Sigmoid colon (tissue), 7 donors: ENCODE results near the gene SET. TPM values are rescaled to one million over a fixed set of nuclear protein-coding genes. Genes with fewer than 3 reads are reported as not detected.

Experiments used
- DNase-seq: peaks from one replicate; pipeline ENCODE4 v3.0.0-alpha.2; 2019
- H3K27ac ChIP-seq, 4 donors: fragments of 200-600 bp; sonication (generic); one replicate each; pipeline ENCODE4 v1.5.1; 2016 to 2019; ENCODE audit warnings: mild to moderate bottlenecking in 1 of 4
- H3K27me3 ChIP-seq, 3 donors: fragments of 200-600 bp; sonication (generic); one replicate each; pipeline ENCODE4 v1.5.1; 2019; ENCODE audit warnings: mild to moderate bottlenecking in 1 of 3
- H3K36me3 ChIP-seq, 4 donors: fragments of 200-600 bp; sonication (generic); one replicate each; pipeline ENCODE4 v1.5.1; 2016 to 2019
- H3K4me1 ChIP-seq, 4 donors: fragments of 200-600 bp; sonication (generic); one replicate each; pipeline ENCODE4 v1.5.1; 2017 to 2019
- H3K4me3 ChIP-seq, 4 donors: fragments of 200-600 bp; sonication (generic); one replicate each; pipeline ENCODE4 v1.5.1; 2017 to 2019; ENCODE audit warnings: mild to moderate bottlenecking in 2 of 4, moderate library complexity in 1 of 4
- H3K9me3 ChIP-seq, 4 donors: fragments of 200-600 bp in 3 of 4; sonication (generic) in 3 of 4; one replicate each; pipeline versions ENCODE4 v1.5.1 to v1.6.1; 2013 to 2019
- CTCF ChIP-seq, 4 experiments: fragments of 450-650 bp in 3 of 4; fragments of 200-600 bp in 1 of 4; IDR thresholded peaks; one replicate each; pipeline ENCODE4 v1.5.1; 2016 to 2019; ENCODE audit warnings: antibody characterized with exemption in 4 of 4, mild to moderate bottlenecking in 3 of 4, moderate library complexity in 2 of 4
- EP300 ChIP-seq, 4 donors: sonication (generic); formaldehyde crosslinking; IDR thresholded peaks; one replicate each; pipeline ENCODE4 v1.6.1; 2017; ENCODE audit warnings: antibody characterized with exemption in 4 of 4
- POLR2A ChIP-seq, 2 donors: fragments of 450-650 bp; IDR thresholded peaks; one replicate each; pipeline ENCODE4 v1.6.1; 2016; ENCODE audit warnings: antibody characterized with exemption in 2 of 2, mild to moderate bottlenecking in 2 of 2, moderate library complexity in 2 of 2
- POLR2AphosphoS5 ChIP-seq, 4 donors: sonication (generic); formaldehyde crosslinking; IDR thresholded peaks; one replicate each; pipeline ENCODE4 v1.6.1; 2017; ENCODE audit warnings: antibody characterized with exemption in 4 of 4
- WGBS, 2 donors: extraction: QIAGEN DNeasy Blood & Tissue Kit; methylation state at CpG; one replicate each; pipeline ENCODE4 v1.1.7; 2013; 5-methylcytosine and 5-hydroxymethylcytosine counted together
- intact Hi-C: fragments of 100-400 bp; cut with DNase I; formaldehyde crosslinking; loops from one replicate; pipeline ENCODE4 v1.15.1; 2023
- polyA plus RNA-seq, 3 donors: library from polyadenylated mRNA; stranded (reverse); fragments of 200-250 nt; gene quantifications; one replicate each; pipeline ENCODE4 v1.2.3, GENCODE V29; 2013
- total RNA-seq, 4 donors: library from RNA; depleted of rRNA; stranded (reverse); fragments of >200 nt; gene quantifications; one replicate each; pipeline ENCODE4 v1.1.0, GENCODE V29; 2016
- donor health status: healthy with polysubstance abuse.
- donor health status: Bipolar disorder and iron deficiency.
- donor health status: healthy.

The SET gene
- total and polyA plus RNA-seq, 7 donors, result 77.2 to 195 (median 182) TPM

- H3K36me3 ChIP-seq, result peaks cover 0 to 6% (median 0%) of the 10 kb centered on the region in 4 donors
- H3K27me3 ChIP-seq, result no peaks in the 10 kb centered on the region
- peaks cover 0 to 16% (median 10%) of the 10 kb centered on the region in 4 donors for H3K4me1 ChIP-seq
- no peaks in the 10 kb centered on the region for H3K9me3 ChIP-seq
- TF ChIP-seq EP300 (IDR thresholded peaks at IDR 0.05) (no peak), POLR2A (IDR thresholded peaks at IDR 0.05) (no peak), CTCF (IDR thresholded peaks at IDR 0.05) (no peak), POLR2AphosphoS5 (IDR thresholded peaks at IDR 0.05) (no peak)
- 16 to 29% methylated on average over 10 of the region's 10 CpGs for WGBS, 2 donors
- H3K27ac ChIP-seq, result peak overlapping the region; percentile 77 to 86 (median 82)
- H3K4me3 ChIP-seq, result peak overlapping the region; percentile 40 to 74 (median 64)
- DNase-seq, result peak; percentile 89
- intact Hi-C loops, result loop anchor here (2.0 kb wide), 1 partner anchor 46 kb away; the partner anchor contains the start of gene ZER1
Measured at GRCh38 chr9:128724744-128725211, 35.8 kb downstream of the SET start.

- WGBS, 2 donors, result 78 to 87% methylated on average over 5 of the region's 5 CpGs
- intact Hi-C loops, result no loop called here
- TF ChIP-seq POLR2AphosphoS5 (IDR thresholded peaks at IDR 0.05), result no peak
- no peak for TF ChIP-seq EP300 (IDR thresholded peaks at IDR 0.05)
- no peak for TF ChIP-seq POLR2A (IDR thresholded peaks at IDR 0.05)
- no peak for TF ChIP-seq CTCF (IDR thresholded peaks at IDR 0.05)
- Histone ChIP-seq H3K4me1 (peaks cover 0 to 16% (median 10%) of the 10 kb centered on the region in 4 donors), H3K9me3 (no peaks in the 10 kb centered on the region), H3K36me3 (peaks cover 0 to 34% (median 4%) of the 10 kb centered on the region in 4 donors), H3K4me3 (no peak overlapping the region), H3K27me3 (no peaks in the 10 kb centered on the region), H3K27ac (no peak overlapping the region)
- no peak for DNase-seq
Measured at GRCh38 chr9:128727640-128728248, 38.7 kb downstream of the SET start.

GRCh38 chr9:128728298-128728697, 39.3 kb downstream of the SET start:
- H3K4me1 ChIP-seq, result peaks cover 0 to 13% (median 8%) of the 10 kb centered on the region in 4 donors
- no peak for DNase-seq
- no peaks in the 10 kb centered on the region for H3K27me3 ChIP-seq
- intact Hi-C loops, result no loop called here
- WGBS, 2 donors, result 82 to 83% methylated on average over 7 of the region's 7 CpGs
- H3K4me3 ChIP-seq, result no peak overlapping the region
- TF ChIP-seq EP300 (IDR thresholded peaks at IDR 0.05) (no peak), POLR2AphosphoS5 (IDR thresholded peaks at IDR 0.05) (no peak), CTCF (IDR thresholded peaks at IDR 0.05) (no peak), POLR2A (IDR thresholded peaks at IDR 0.05) (no peak)
- no peaks in the 10 kb centered on the region for H3K9me3 ChIP-seq
- peaks cover 0 to 38% (median 6%) of the 10 kb centered on the region in 4 donors for H3K36me3 ChIP-seq
- no peak overlapping the region for H3K27ac ChIP-seq

GRCh38 chr9:128729302-128729701, 40.3 kb downstream of the SET start:
- peaks cover 0 to 40% (median 7%) of the 10 kb centered on the region in 4 donors for H3K36me3 ChIP-seq
- DNase-seq, result no peak
- no peak overlapping the region for H3K27ac ChIP-seq
- no peaks in the 10 kb centered on the region for H3K27me3 ChIP-seq
- TF ChIP-seq POLR2AphosphoS5 (IDR thresholded peaks at IDR 0.05), result no peak
- TF ChIP-seq POLR2A (IDR thresholded peaks at IDR 0.05), result no peak
- no peak for TF ChIP-seq EP300 (IDR thresholded peaks at IDR 0.05)
- TF ChIP-seq CTCF (IDR thresholded peaks at IDR 0.05), result no peak
- WGBS, 2 donors, result 87% methylated on average over 5 of the region's 5 CpGs
- peaks cover 0 to 7% (median 6%) of the 10 kb centered on the region in 4 donors for H3K4me1 ChIP-seq
- H3K4me3 ChIP-seq, result no peak overlapping the region
- intact Hi-C loops, result no loop called here
- no peaks in the 10 kb centered on the region for H3K9me3 ChIP-seq
